HepG2 (cell line): ENCODE measurements around the gene IQGAP2. TPM values are rescaled to one million over a fixed set of nuclear protein-coding genes. Genes with fewer than 3 reads are reported as not detected.

Experiments used
- ATAC-seq: fragments of 200-7000 bp; cut with Tn5 transposase; 3 replicates; pipeline ENCODE4 v1.9.1; 2020; ENCODE audit warnings: mild to moderate bottlenecking, moderate library complexity
- BruUV-seq: library from RNA; stranded (reverse); fragments of 400-500 nt; replicated peaks from 2 replicates; lab custom pipeline; 2021; lab: Mats Ljungman, UMichigan
- CTCF ChIA-PET: fragments of 300-600 bp; formaldehyde crosslinking; extraction: SDS; loops from one replicate; lab custom pipeline; 2021; ENCODE audit warnings: low total read pairs, inconsistent platforms, low intra/inter-chr PET ratio; lab: Yijun Ruan, JAX
- POLR2A ChIA-PET: fragments of 350-600 bp; sonication (Branson Sonifier 250); formaldehyde crosslinking; loops from one replicate; lab custom pipeline; 2020; ENCODE audit warnings: antibody characterized with exemption, inconsistent platforms; lab: Yijun Ruan, JAX
- DNase-seq: peaks from one replicate; pipeline ENCODE4 v3.0.0-alpha.2; 2015; ENCODE audit warnings: low spot score
- FAIRE-seq: peaks from 3 replicates; lab custom pipeline; 2011; peaks lifted over from hg19 to GRCh38; lab: Jason Lieb, UNC
- H2AFZ ChIP-seq: one replicate; pipeline ENCODE4 v1.6.1; 2011; ENCODE audit warnings: low read length, inconsistent platforms
- H3K27ac ChIP-seq: fragments of 300-600 bp; 3 replicates; pipeline ENCODE4 v1.8.0; 2011; ENCODE audit warnings: mixed run types, mild to moderate bottlenecking, mixed read lengths, low read length, inconsistent platforms; ENCODE audit not compliant: insufficient read depth; ENCODE audit errors: extremely low read length
- H3K27me3 ChIP-seq, 2 experiments: fragments of 200-600 bp in 1 of 2; 2 replicates in 1 of 2; 3 replicates in 1 of 2; pipeline versions ENCODE4 v1.6.0 to v1.8.0; 2011; ENCODE audit warnings: low read length in 2 of 2, mild to moderate bottlenecking in 2 of 2, moderate library complexity in 2 of 2, inconsistent platforms in 1 of 2; ENCODE audit not compliant: insufficient read depth in 2 of 2, control insufficient read depth in 1 of 2
- H3K36me3 ChIP-seq, 2 experiments: fragments of 200-600 bp in 1 of 2; replicated peaks in 1 of 2; 2 replicates in 1 of 2; 3 replicates in 1 of 2; pipeline versions ENCODE4 v1.5.1 to v1.8.0; 2011; ENCODE audit warnings: low read length in 2 of 2, inconsistent platforms in 1 of 2; ENCODE audit not compliant: insufficient read depth in 2 of 2, control insufficient read depth in 1 of 2
- H3K4me1 ChIP-seq: 2 replicates; pipeline ENCODE4 v1.5.1; 2012; ENCODE audit warnings: low read length, inconsistent platforms; ENCODE audit not compliant: insufficient read depth
- H3K4me2 ChIP-seq: 2 replicates; pipeline ENCODE4 v1.6.0; 2011; ENCODE audit warnings: low read depth, low read length, inconsistent platforms
- H3K4me3 ChIP-seq, 3 experiments: fragments of 200-600 bp in 1 of 3; sonication (generic), shearing (Covaris generic) in 1 of 3; replicated peaks in 1 of 3; 2 replicates each; pipeline ENCODE4 v1.5.1; 2011 to 2016; ENCODE audit warnings: low read length in 3 of 3, inconsistent platforms in 2 of 3, low read depth in 2 of 3, mild to moderate bottlenecking in 2 of 3, control low read depth in 1 of 3, mixed read lengths in 1 of 3; ENCODE audit not compliant: insufficient read depth in 1 of 3
- H3K79me2 ChIP-seq: one replicate; pipeline ENCODE4 v1.6.1; 2011; ENCODE audit warnings: low read length, inconsistent platforms; ENCODE audit not compliant: insufficient read depth
- H3K9ac ChIP-seq: 2 replicates; pipeline ENCODE4 v1.6.0; 2011; ENCODE audit warnings: mild to moderate bottlenecking, low read depth, low read length, inconsistent platforms; ENCODE audit not compliant: insufficient read depth
- H3K9me3 ChIP-seq: 2 replicates; pipeline ENCODE4 v1.5.1; 2012; ENCODE audit warnings: mild to moderate bottlenecking, low read length
- H4K20me1 ChIP-seq: 2 replicates; pipeline ENCODE4 v1.6.0; 2011; ENCODE audit warnings: inconsistent platforms, mild to moderate bottlenecking, low read length, moderate library complexity; ENCODE audit not compliant: insufficient read depth
- HNF4G ChIP-seq, 2 experiments: sonication (generic) in 1 of 2; formaldehyde crosslinking in 1 of 2; IDR thresholded peaks; 2 replicates each; pipeline versions ENCODE4 v1.4.0 to v1.6.1; 2011 to 2020; ENCODE audit warnings: borderline replicate concordance in 2 of 2, low read depth in 2 of 2, mild to moderate bottlenecking in 2 of 2, low read length in 1 of 2, missing genetic modification reagents in 1 of 2, moderate library complexity in 1 of 2
- LRRFIP1 ChIP-seq: sonication (generic); formaldehyde crosslinking; conservative IDR thresholded peaks from 2 replicates; pipeline ENCODE4 v1.4.0; 2020; ENCODE audit warnings: missing genetic modification reagents
- SOX13 ChIP-seq, 3 experiments: fragments of 450-650 bp in 1 of 3; sonication (generic) in 1 of 3; formaldehyde crosslinking in 1 of 3; IDR thresholded peaks in 2 of 3; conservative IDR thresholded peaks in 1 of 3; 2 replicates each; pipeline versions ENCODE4 v1.5.0 to v1.6.1; 2016 to 2020; ENCODE audit warnings: antibody characterized with exemption in 1 of 3, mild to moderate bottlenecking in 1 of 3, missing compliant biosample characterization in 1 of 3, missing genetic modification reagents in 1 of 3, moderate library complexity in 1 of 3
- TEAD3 ChIP-seq: optimal IDR thresholded peaks from 2 replicates; pipeline ENCODE3; 2016; ENCODE audit warnings: borderline replicate concordance
- THAP7 ChIP-seq: sonication (generic); formaldehyde crosslinking; IDR thresholded peaks from 2 replicates; pipeline ENCODE4 v1.8.1; 2023; ENCODE audit warnings: mild to moderate bottlenecking, missing genetic modification reagents
- ZNF142 ChIP-seq: sonication (generic); formaldehyde crosslinking; IDR thresholded peaks from 2 replicates; pipeline ENCODE4 v1.4.0; 2020; ENCODE audit warnings: missing genetic modification reagents
- ZNF639 ChIP-seq: conservative IDR thresholded peaks from 2 replicates; pipeline ENCODE4 v1.6.1; 2018; ENCODE audit warnings: missing genetic modification reagents
- ZNF691 ChIP-seq: sonication (generic); formaldehyde crosslinking; IDR thresholded peaks from 2 replicates; pipeline ENCODE4 v1.4.0; 2020; ENCODE audit warnings: missing genetic modification reagents, low read depth, mild to moderate bottlenecking, borderline replicate concordance
- WGBS: methylation state at CpG from one replicate; pipeline ENCODE4 v1.1.6; 2017; ENCODE audit warnings: low lambda C conversion rate; 5-methylcytosine and 5-hydroxymethylcytosine counted together
- in situ Hi-C: cut with HindIII; loops from 2 replicates; pipeline ENCODE4 v1.10.0; 2017; ENCODE audit warnings: low pct_unique_long_range_greater_than_20kb; ENCODE audit not compliant: extremely low pct_ligation_motif_present
- intact Hi-C: fragments of 100-400 bp; cut with micrococcal nuclease; formaldehyde crosslinking; loops from one replicate; pipeline ENCODE4 v1.10.0; 2022; ENCODE audit not compliant: unreplicated experiment
- polyA plus RNA-seq, 8 experiments: library from polyadenylated mRNA; depleted of rRNA in 3 of 8; stranded (reverse) in 7 of 8; unstranded in 1 of 8; fragments of >200 nt; fragmentation: Illumina TruSeq in 4 of 8; extraction: Trizol in 4 of 8; gene quantifications; 2 replicates each; pipeline versions ENCODE4 v1.2.1 to v1.2.3, GENCODE V29; 2011 to 2016; ENCODE audit warnings: low read depth in 4 of 8, missing spikeins in 1 of 8, mixed read lengths in 1 of 8; ENCODE audit not compliant: insufficient read depth in 1 of 8
- total RNA-seq, 5 experiments: library from RNA; depleted of rRNA; stranded (reverse); fragments of >200 nt; fragmentation: Illumina TruSeq; extraction: Trizol; gene quantifications; 2 replicates each; pipeline ENCODE4 v1.2.3, GENCODE V29; 2016; ENCODE audit warnings: low read depth in 1 of 5

IQGAP2 gene
- total and polyA plus RNA-seq, 2 of the 13 experiments (the other 11 are each of a cell fraction or from before 2014, with no cell fraction given) = 35.2 to 83.3 TPM

GRCh38 chr5:76479973-76480667, 77.0 kb downstream of the IQGAP2 start:
- ATAC-seq = peak; percentile 65
- in situ Hi-C loops (no loop called here), intact Hi-C loops (no loop called here)
- DNase-seq = peak; percentile 50
- Histone ChIP-seq H3K27ac (peak overlapping the region; percentile 4), H3K4me2 (peak overlapping the region; percentile 23; the same call in 1 of the 2 replicates), H3K9ac (no peak overlapping the region), H3K36me3 (no peaks in the 10 kb centered on the region; a peak in 1 of 5 replicates), H3K4me3 (no peak overlapping the region), H3K9me3 (no peaks in the 10 kb centered on the region), H3K27me3 (no peaks in the 10 kb centered on the region), H3K79me2 (peaks cover 51% of the 10 kb centered on the region), H4K20me1 (no peaks in the 10 kb centered on the region), H2AFZ (no peak overlapping the region), H3K4me1 (peaks cover 79% of the 10 kb centered on the region)
- POLR2A ChIA-PET = interaction anchor here (1.4 kb wide), 1 partner anchor 9 kb away, joined by 3 read pairs; no protein-coding TSS in a partner anchor
- FAIRE-seq = no peak
- no TSS peak for BruUV-seq
- CTCF ChIA-PET = no interaction called here
- 68% methylated on average over 4 of the region's 4 CpGs for WGBS
- no peak for TF ChIP-seq ZNF691 (CRISPR knock-in tag)
- TF ChIP-seq SOX13 (IDR thresholded peaks at IDR 0.05) = no peak
- TF ChIP-seq SOX13 (CRISPR knock-in tag; conservative IDR thresholded peaks at IDR 0.05 in 1 of 2, IDR thresholded peaks at IDR 0.05 in 1 of 2) = 0 out of 4 replicates have a peak, but pooled peaks of 1 of the 2 experiments have one; percentile 25
- no peak for TF ChIP-seq ZNF639 (CRISPR knock-in tag)
- TF ChIP-seq ZNF142 (CRISPR knock-in tag) = no peak
- TF ChIP-seq HNF4G (IDR thresholded peaks at IDR 0.05; ENCODE audit: borderline replicate concordance, low read depth, low read length) = 0 out of 2 replicates have a peak, but pooled peaks have one; percentile 20
- no peak for TF ChIP-seq HNF4G (CRISPR knock-in tag; IDR thresholded peaks at IDR 0.05; ENCODE audit: borderline replicate concordance, low read depth)
- TF ChIP-seq LRRFIP1 = no peak
- TF ChIP-seq TEAD3 (CRISPR knock-in tag) = peak; percentile 70
- TF ChIP-seq THAP7 (CRISPR knock-in tag) = no peak
